SW480 (cell line): Measurements from ENCODE around the gene TMX2.

ENCODE experiments used
- DNase-seq: peaks from one replicate; pipeline ENCODE4 v3.0.0-alpha.2; 2016; ENCODE audit warnings: low spot score

The TMX2 gene

DNA sequence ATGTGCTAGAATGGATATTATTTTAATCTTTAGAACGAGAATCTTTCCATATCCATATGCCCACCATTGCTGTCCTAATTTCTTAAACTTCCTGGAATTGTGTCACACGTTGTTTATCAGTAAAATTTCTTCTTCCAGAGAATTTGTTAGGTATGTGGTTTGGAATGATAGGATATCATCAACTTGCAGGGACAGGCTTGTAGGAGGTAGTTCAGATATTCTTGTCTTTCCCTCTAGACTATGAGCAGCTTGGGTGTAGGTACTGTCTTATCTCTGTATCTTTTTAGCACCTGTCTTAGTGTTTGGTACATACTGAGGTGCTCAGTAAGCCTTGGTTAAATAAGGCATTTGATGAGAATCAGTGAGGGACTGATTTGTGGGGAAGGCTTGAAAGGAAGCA is 52.6 kb downstream of the TMX2 start:
- no peak for DNase-seq

DNA sequence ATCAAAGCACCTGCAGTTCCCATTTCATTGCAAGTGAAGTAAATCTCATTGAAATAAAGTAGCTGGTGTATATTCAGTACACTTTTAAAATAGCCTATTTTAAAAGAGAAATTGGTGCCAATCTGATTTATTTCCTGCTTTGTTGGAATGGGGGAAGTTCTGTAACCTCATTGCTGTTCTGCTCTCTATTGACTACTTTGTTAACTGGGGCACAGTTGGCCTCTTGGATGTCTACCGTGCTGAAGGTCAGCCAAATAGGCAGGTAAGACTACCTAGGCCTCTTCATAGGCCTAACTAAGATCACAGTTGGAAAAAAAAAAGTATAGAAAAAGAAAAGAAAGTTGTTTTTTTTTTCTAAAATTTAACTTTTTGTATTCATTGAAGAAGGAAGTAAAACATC is 58.4 kb downstream of the TMX2 start:
- DNase-seq = no peak

DNA sequence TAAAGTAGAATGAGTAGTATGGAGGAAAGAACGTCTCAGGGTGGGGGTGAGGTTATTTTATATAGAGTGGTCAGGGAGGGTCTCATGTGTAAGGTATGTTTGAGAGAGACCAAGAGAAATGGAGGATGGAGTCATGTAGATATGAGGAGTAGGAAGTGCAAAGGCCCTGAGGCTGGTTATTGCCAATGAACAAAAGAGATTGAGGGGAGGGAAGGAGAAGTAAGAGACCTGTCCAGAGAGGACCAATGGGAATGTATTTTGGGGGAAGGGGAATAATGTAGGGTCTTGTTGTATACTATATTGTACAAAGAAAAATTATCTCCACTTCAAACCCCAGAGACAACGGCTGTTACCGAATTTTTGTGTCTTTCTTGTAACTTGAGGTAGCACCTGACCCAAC is 59.0 kb downstream of the TMX2 start:
- no peak for DNase-seq

DNA sequence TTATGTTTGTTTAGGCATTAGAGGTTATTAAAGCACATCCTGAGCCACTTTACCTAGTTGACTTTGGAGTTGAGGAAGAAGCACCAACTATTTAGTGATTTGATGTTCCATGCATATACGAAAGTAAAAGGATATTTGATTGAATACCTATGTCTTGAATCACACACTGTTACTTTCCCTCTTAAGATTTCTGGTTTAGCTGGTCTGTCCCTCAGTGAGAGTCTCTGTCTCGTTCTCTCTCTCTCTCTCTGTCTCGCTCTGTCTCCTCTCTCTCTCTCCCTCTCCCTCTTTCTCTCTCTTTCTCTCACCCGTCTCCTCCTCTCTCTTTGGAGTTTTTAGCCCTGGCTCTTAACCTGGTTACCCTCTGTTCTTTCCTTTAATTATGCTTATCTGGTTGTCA is 60.2 kb downstream of the TMX2 start:
- DNase-seq = no peak

DNA sequence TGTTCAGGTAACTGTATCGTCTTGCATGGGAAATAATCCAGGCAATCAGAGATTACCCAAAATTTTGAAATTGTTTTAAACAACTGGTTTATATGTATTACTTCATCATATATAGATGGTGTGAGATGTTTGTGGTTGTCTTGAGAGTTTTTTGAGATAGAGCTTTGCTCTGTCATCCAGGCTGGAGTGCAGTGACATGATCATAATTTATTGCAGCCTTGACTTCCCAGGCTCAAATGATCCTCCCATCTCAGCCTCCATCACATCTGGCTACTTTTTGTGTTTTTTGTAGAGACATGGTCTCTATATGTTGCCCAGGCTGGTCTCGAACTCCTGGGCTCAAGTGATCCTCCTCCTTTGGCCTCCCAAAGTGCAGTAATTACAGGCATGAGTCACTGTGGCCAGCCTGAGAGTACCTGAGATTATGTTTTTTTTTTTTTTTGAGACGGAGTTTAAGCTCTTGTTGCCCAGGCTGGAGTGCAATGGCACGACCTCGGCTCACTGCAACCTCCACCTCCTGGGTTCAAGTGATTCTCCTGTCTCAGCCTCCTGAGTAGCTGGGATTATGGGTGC is 60.7 kb downstream of the TMX2 start:
- no peak for DNase-seq

DNA sequence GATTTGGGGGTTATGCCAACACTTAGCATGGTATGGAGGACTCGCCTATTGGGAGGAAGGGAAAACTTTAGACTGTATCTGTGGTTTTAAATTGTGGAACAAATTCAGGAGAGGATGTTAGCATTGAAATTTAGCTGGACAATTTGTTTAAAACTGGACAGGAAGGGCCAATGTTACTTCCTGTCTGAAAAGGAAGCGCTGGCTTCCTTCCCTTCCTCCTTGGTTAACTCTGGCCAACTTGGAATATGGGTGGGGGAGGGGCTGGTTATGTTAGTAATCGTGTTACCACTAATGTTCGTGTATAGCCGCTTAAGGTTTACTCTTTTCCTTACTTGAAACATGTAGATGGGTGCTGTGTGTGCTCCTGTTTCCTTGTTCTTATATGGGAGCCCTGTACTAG is 63.1 kb downstream of the TMX2 start:
- no peak for DNase-seq

DNA sequence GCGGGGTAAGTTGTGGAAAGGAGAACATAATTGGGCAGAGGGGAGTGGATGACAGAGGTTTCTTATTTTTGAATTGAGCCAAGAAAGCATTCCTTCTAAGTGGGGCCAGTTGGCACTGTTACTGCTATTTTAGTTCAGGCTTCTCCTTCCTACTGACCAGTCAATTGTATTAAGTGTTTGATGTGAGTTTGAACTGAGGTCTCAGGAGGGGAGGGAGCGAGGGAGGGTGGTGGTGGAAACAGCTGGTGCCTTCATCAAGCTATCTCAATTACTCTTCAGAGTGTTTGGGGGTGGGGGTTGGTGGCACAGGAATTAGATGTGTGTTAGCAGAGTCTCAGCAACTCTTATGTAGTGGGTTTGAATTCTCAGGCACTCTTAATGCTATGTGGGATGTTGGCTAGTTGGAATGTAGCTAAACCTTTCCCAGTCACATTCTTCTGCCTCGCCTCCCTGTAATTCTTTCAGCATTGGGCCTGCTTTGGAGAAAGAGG is 63.7 kb downstream of the TMX2 start:
- DNase-seq = peak; percentile 42

DNA sequence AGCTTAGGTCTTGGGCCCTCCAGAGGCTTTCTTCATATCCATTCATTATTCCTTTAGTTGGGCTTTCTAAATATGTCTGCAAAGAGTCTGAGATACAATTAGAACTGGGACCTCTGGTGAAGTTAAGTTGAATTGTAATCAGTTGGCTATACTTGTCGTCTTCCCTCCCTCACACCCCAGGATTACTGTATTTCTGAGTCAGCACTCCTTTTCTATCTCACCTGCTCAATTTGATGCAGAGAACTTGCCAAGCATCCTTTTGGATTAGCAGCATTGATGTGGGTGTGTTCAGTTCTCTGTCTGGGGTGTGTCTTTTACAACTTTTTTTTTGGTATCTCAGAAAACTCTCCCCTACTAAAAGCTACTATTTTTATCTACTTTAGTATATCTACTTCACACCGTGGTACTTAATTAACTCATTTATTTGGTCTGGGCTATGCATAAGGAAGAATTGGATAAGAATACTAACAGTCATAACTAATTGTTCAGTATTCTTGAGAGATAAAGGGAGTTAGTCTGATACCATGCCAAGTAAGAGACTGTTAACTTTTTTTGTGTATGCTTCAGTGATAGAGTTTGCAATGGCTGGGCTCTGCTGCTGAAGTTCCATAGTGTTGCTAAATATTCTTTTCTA is 64.3 kb downstream of the TMX2 start:
- no peak for DNase-seq

DNA sequence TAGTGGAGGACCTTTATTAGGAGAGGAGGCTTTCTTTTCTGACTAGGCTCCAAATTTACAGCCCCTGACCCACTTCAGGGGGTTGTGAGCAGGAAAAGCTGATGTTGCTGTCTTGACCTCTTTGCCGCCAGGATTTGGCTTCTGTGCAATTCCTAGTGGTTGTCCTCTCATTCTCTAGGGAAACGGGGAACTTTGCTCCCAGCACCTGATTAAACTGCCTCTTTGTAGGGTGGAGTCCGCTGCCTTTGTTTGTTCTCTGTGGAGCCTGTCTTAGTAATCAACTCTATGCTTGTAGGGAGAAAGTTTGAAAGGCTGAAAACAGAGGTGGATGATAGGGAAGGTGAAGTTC is 65.5 kb downstream of the TMX2 start:
- DNase-seq = peak; percentile 62

DNA sequence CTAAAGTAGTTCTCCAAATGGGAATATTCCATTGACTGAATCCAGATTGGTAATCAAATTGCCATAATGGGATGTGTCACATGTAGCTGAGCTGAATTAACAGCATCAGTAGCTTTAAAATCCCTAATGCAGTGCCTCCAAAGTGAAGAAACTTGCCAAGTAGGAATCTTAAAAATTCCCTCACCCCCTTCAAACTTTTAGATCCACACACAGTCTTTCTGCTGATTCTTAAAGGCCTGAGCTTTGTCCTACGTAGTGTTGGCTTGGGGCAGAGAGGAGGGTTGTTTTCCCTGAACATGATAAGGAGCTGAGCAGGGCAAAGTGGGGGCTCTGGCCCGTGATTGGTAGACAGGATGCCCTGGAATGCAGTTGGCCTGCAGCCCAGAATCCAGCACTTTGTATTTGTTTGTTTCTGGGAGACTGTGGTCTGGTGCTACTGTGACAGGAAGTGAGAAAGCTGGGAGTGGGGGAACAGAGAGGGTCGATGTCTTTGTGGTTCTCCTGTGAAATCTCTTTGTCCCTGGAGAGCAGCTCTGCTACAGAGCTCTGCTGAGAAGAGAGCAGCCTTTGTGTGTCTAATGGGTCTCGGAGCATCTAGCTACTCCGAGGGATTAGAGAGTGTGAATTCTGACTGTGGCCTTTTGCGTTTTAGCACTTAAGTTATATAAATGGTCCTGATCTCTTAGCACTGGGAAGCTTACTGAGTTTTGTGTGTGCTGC is 66.1 kb downstream of the TMX2 start:
- DNase-seq = peak; percentile 97

DNA sequence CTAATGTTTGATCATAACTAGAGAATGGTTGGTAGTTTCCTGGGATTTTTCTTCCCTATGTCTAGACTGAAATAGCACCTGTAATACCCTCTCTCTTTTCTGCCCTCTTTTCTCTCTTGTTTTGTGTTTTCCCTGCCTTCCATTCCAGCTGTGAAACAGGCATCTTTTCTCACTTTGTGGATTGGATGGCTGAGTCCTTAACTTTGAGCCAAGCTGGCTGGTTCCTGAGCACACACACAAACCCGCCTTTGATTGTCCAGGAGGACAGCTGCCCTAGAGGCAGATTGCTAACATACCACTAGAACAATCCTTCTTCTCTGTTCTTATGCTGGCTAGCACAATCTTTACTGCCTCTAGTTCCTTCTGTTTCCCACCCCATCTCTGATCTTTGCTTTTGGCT is 66.9 kb downstream of the TMX2 start:
- DNase-seq = peak; percentile 75

DNA sequence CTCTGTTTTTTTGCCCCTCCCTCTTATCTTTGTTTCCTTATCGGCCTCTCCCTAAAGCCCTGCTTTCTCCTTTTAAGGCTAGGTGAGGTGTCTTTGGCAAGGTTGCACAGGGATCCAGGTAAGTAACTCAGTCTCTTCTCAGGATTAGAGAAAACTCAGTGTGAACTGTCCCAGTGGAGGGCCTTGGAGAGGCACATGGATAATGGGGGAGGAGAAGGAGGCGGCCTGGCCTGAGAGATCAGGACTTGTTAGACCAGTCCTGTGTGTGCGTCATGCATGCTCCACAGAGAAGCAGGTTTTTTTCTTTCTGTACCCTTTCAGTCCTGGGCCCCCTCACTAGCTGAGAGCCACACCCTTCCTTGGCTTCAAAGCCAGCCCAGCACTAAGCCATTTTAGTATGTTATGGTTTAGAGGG is 69.1 kb downstream of the TMX2 start:
- DNase-seq = peak; percentile 41

DNA sequence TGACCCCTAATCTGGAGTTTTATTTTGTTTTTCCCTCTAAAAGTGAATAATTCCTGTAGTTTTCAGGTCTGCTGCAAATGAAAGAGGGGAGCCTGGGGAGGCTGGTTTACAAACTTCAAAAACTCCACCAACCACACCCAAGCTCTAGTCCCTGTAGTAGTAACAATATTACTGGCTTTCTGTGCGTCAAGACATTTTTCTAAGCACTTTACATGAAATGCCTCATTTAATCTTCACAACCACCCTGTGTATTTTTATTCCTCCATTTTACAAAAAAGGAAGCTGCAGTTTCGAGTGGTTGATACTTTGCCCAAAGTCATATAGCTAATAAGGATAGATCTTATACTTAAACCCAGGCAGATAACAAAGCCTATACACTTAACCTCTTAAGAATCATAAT is 72.7 kb downstream of the TMX2 start:
- no peak for DNase-seq

DNA sequence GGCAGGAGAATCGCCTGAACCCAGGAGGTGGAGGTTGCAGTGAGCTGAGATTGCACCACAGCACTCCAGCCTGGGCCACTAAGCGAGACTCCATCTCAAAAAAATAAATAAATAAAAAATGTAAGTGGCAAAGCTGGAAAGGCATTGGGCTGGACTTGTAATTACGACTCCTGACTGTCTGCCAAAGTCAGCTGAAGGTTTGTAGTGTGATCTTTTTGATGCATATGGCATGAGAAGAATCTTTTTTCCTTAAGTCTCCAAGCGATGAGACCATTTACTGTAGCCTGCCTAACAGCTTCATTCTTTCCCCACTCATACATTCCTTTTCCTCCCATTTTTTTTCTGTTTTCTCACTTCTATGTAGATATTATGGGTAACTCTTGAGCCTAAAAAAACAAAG is 74.0 kb downstream of the TMX2 start:
- no peak for DNase-seq

DNA sequence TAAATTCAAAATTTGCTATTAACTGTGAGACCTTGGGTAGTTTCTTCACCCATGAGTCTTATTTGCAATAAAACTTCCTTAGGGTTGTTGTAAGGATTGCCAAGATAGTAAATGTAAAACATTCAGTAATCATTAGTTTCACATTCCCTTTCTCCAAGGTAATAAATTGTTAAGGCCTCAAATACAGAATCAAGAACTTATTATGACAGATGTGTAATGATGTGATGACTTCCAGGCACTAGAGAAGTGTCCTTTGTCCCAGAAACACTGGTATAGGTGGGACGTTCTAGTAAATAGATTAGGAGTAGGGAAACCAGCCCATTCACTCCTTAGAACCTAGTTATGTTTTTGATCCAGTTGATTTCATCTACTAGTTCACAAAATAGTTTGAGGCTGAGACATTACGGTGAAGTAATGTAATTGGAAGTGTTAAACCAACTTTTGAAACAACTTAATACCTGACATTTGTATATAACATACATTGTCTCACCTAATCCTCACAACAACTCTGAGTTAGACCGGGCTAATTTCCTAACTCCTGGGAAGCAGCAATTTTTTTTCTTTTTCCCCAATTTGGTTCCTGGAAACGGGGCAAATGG is 74.7 kb downstream of the TMX2 start:
- no peak for DNase-seq

DNA sequence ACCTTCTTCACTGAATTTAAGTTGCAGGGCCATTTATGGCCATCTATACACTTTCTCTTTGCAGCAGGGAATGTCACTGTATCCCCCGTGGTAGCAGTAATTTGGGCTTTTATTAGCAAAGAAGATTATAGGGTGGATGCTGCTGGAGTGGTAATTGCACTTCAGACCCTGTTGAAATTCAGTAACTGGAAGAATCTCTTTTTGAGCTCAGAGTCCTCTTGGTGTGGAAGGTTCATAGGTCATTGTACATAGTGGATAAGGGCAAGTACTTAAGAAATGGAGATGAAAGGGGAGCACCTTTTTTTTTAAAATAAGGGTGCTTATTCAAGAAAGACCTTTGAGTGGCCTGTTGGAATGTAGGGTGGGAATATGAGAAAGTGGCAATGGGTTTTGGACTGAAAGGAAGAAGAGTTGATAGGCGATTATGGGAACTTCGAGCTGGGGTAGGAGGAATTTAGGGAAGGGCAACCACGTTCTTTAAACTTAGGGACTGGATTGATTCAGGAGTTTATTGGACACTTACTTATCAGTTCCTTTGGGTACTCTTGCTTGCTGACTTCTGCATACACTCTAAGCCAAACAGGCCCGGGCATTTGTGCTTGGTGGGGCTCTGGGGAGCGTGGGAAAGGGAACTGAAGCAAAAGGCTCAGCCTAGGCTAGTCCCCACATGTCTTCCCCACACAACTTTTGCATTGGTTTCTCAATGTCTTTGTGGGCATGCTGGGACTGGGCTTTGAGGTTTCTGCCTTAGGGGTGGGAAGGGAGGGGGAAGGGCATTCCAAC is 75.7 kb downstream of the TMX2 start:
- DNase-seq = no peak

DNA sequence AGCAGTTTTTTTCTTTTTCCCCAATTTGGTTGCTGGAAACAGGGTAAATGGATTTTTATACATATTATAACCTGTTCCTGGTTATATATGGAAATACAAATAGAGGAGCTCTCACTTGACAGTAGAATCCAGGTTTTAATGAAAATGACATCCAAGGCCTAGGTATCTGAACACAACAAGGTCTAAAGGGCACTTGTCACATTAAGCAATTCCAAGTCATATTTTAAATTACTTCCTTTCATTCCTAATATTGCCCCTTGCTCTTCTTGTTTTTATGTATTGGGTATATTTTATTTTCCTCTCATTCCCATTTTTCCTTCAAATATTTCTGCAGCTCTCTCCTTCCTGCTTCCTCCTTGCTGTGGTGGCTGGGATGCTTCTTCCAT is 76.3 kb downstream of the TMX2 start:
- DNase-seq = no peak
